Gastrocnemius medialis (tissue), 4 donors: ENCODE data around the gene MMP2. TPM values are rescaled to one million over a fixed set of nuclear protein-coding genes. Genes with fewer than 3 reads are reported as not detected.

Source experiments
- ATAC-seq, 2 donors: fragments of 150-250 bp; one replicate each; pipeline ENCODE4 v1.9.1; 2016
- DNase-seq, 2 donors: peaks; one replicate each; pipeline ENCODE4 v3.0.0-alpha.2; 2019
- H3K27ac ChIP-seq, 4 donors: fragments of 200-600 bp; sonication (generic); 1 replicate in 1 of 4; 2 replicates in 3 of 4; pipeline ENCODE4 v1.5.1; 2016 to 2018; ENCODE audit warnings: mild to moderate bottlenecking in 2 of 4, moderate library complexity in 1 of 4
- H3K27me3 ChIP-seq, 3 donors: fragments of 200-600 bp; sonication (generic) in 2 of 3; 1 replicate in 1 of 3; 2 replicates in 2 of 3; pipeline versions ENCODE4 v1.5.1 to v1.6.0; 2016 to 2019; ENCODE audit warnings: mild to moderate bottlenecking in 1 of 3, moderate library complexity in 1 of 3
- H3K36me3 ChIP-seq, 2 donors: fragments of 200-600 bp; sonication (generic) in 1 of 2; one replicate each; pipeline ENCODE4 v1.5.1; 2017 to 2018
- H3K4me1 ChIP-seq, 2 donors: fragments of 200-600 bp; sonication (generic) in 1 of 2; one replicate each; pipeline ENCODE4 v1.5.1; 2016 to 2017; ENCODE audit warnings: mild to moderate bottlenecking in 2 of 2
- H3K4me3 ChIP-seq, 4 donors: fragments of 200-600 bp; sonication (generic) in 3 of 4; 1 replicate in 1 of 4; 2 replicates in 3 of 4; pipeline ENCODE4 v1.5.1; 2016 to 2019; ENCODE audit warnings: mild to moderate bottlenecking in 2 of 4
- H3K9me3 ChIP-seq, 3 donors: fragments of 200-600 bp; sonication (generic) in 2 of 3; 1 replicate in 1 of 3; 2 replicates in 2 of 3; pipeline ENCODE4 v1.5.1; 2016 to 2019
- POLR2A ChIP-seq, 2 donors: fragments of 450-650 bp; IDR thresholded peaks; one replicate each; pipeline ENCODE4 v1.6.1; 2017; ENCODE audit warnings: antibody characterized with exemption in 2 of 2, mild to moderate bottlenecking in 2 of 2, moderate library complexity in 2 of 2
- in situ Hi-C, 4 donors: fragments of 200-750 bp; cut with MboI; loops; one replicate each; pipeline versions ENCODE4 v1.15.0 to v1.8.0; 2017; ENCODE audit warnings: low sequenced_read_pairs in 4 of 4
- intact Hi-C: fragments of 100-400 bp; cut with DNase I; formaldehyde crosslinking; loops from one replicate; pipeline ENCODE4 v1.15.1; 2023; ENCODE audit warnings: low total_unique reads
- total RNA-seq, 4 donors: library from RNA; depleted of rRNA; stranded (reverse); fragments of >200 nt; gene quantifications; one replicate each; pipeline versions ENCODE4 v1.1.0 to v1.2.3, GENCODE V29; 2016
- TF ChIP-seq, protein P1 (sequence below), 5 experiments: fragments of 450-650 bp in 3 of 5; fragments of 200-600 bp in 2 of 5; sonication (generic) in 2 of 5; IDR thresholded peaks in 4 of 5; conservative IDR thresholded peaks in 1 of 5; 1 replicate in 4 of 5; 2 replicates in 1 of 5; pipeline ENCODE4 v1.5.1; 2016 to 2019; ENCODE audit warnings: antibody characterized with exemption in 5 of 5, mild to moderate bottlenecking in 3 of 5, moderate library complexity in 3 of 5

The MMP2 gene
- total RNA-seq, 4 donors from 2014 or later, result 26.6 to 119 (median 55.6) TPM

DNA sequence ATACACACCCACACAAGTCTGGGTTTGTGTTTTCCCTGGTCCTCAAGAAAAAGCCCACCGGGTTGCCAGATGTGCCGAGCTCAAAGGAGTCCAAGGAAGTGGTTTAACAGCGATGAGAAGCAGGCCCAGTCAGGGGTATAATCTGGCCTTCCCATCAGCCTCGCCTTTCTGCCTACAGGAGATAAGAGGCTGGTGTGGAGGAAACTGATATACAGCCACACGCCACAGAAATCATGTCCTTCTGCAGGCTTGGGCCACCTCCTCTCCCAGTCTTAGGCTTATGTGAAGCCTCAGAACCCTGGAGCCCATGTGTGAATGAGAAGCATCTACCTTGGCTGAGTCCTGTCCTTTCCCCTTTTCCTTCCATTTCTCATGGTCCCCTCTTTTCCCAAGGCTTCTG lies 43.6 kb upstream of the MMP2 start:
- H3K27me3 ChIP-seq, result no peaks in the 10 kb centered on the region
- H3K9me3 ChIP-seq, result no peaks in the 10 kb centered on the region
- ATAC-seq (no peak), DNase-seq (no peak)
- in situ Hi-C loops, result no loop called here
- H3K27ac ChIP-seq, result no peak overlapping the region
- TF ChIP-seq, protein P1, sequence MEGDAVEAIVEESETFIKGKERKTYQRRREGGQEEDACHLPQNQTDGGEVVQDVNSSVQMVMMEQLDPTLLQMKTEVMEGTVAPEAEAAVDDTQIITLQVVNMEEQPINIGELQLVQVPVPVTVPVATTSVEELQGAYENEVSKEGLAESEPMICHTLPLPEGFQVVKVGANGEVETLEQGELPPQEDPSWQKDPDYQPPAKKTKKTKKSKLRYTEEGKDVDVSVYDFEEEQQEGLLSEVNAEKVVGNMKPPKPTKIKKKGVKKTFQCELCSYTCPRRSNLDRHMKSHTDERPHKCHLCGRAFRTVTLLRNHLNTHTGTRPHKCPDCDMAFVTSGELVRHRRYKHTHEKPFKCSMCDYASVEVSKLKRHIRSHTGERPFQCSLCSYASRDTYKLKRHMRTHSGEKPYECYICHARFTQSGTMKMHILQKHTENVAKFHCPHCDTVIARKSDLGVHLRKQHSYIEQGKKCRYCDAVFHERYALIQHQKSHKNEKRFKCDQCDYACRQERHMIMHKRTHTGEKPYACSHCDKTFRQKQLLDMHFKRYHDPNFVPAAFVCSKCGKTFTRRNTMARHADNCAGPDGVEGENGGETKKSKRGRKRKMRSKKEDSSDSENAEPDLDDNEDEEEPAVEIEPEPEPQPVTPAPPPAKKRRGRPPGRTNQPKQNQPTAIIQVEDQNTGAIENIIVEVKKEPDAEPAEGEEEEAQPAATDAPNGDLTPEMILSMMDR (IDR thresholded peaks at IDR 0.05 in 4 of 5, conservative IDR thresholded peaks at IDR 0.05 in 1 of 5), result no peak
- TF ChIP-seq POLR2A (IDR thresholded peaks at IDR 0.05), result no peak
- intact Hi-C loops, result no loop called here
- no peak overlapping the region for H3K4me3 ChIP-seq
- no peaks in the 10 kb centered on the region for H3K36me3 ChIP-seq
- peaks cover 4% of the 10 kb centered on the region in 2 donors for H3K4me1 ChIP-seq

DNA sequence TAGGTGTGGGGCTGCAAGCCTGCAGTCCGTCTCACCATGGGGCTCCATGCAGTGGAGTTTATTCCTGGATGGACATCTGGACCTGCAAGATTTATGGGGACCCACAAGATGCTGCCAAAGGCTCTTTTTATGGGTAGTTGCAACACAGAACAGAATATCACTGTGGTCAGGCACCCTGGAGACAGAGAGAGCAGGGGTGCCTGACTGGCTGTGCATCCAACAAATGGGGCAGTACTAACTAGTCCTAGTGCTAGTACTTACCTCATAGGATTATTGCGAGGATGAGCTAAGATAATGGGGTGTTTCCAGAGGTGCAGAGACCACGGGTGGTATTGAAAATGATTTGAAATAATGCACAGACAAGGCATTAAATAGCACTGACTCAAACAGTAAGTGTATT lies 42.4 kb upstream of the MMP2 start:
- Histone ChIP-seq H3K27me3 (no peaks in the 10 kb centered on the region), H3K27ac (peak overlapping the region; percentile 18 to 63 (median 50)), H3K4me3 (no peak overlapping the region), H3K36me3 (no peaks in the 10 kb centered on the region), H3K4me1 (peaks cover 4% of the 10 kb centered on the region in 2 donors), H3K9me3 (no peaks in the 10 kb centered on the region)
- DNase-seq (peak in 1 of 2 donors; percentile 16), ATAC-seq (no peak)
- intact Hi-C loops (no loop called here), in situ Hi-C loops (no loop called here)
- TF ChIP-seq, protein P1 (IDR thresholded peaks at IDR 0.05 in 4 of 5, conservative IDR thresholded peaks at IDR 0.05 in 1 of 5), result no peak
- no peak for TF ChIP-seq POLR2A (IDR thresholded peaks at IDR 0.05)

DNA sequence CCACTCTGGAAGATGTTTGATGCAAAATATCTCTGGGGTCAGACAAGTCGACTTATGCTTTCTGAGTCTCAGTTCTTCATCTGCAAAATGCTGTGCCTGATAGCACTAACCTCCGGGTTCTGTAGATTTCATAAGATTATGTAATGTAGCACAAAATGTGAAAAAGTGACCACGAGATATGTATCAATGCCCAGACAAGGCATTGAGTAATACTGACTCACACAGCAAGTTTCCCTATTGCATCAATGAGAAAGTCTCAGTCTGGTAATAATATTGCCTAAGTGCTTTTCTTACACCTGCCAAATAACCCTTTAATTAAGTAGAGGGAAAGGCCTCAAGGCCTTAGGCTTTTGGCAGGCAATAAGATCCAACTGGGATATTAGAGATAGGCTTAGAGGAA lies 41.4 kb upstream of the MMP2 start:
- peak; percentile 78 to 80 for ATAC-seq
- in situ Hi-C loops, result no loop called here
- no peaks in the 10 kb centered on the region for H3K36me3 ChIP-seq
- H3K4me3 ChIP-seq, result no peak overlapping the region
- intact Hi-C loops, result no loop called here
- DNase-seq, result no peak
- no peaks in the 10 kb centered on the region for H3K9me3 ChIP-seq
- no peaks in the 10 kb centered on the region for H3K27me3 ChIP-seq
- TF ChIP-seq, protein P1 (IDR thresholded peaks at IDR 0.05 in 4 of 5, conservative IDR thresholded peaks at IDR 0.05 in 1 of 5), result no peak
- no peak for TF ChIP-seq POLR2A (IDR thresholded peaks at IDR 0.05)
- peak overlapping the region; percentile 18 to 63 (median 50) for H3K27ac ChIP-seq
- H3K4me1 ChIP-seq, result peaks cover 4% of the 10 kb centered on the region in 2 donors

DNA sequence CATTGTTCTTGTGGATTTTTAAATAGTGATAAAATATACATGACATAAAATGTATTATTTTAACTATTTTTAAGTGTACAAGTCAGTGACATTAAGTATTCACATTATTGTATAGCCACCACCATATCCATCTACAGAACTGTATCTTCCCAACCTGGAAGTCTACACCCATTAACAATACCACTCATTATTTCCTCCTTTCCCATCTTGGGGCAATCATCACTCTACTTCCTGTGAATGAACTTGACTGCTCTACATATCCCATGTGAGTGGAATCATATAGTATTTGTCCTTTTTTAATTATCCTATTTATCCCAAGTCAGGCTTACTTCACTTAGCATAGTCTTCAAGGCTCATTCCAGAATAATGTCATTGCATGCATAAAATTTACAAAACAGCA lies 40.7 kb upstream of the MMP2 start:
- no peak for TF ChIP-seq POLR2A (IDR thresholded peaks at IDR 0.05)
- TF ChIP-seq, protein P1 (IDR thresholded peaks at IDR 0.05 in 4 of 5, conservative IDR thresholded peaks at IDR 0.05 in 1 of 5), result no peak
- DNase-seq, result no peak
- Histone ChIP-seq H3K27ac (peak overlapping the region in 3 of 4 donors; percentile 48 to 63 (median 53)), H3K4me1 (peaks cover 0 to 4% of the 10 kb centered on the region in 2 donors), H3K36me3 (no peaks in the 10 kb centered on the region), H3K27me3 (no peaks in the 10 kb centered on the region), H3K4me3 (no peak overlapping the region), H3K9me3 (no peaks in the 10 kb centered on the region)
- ATAC-seq, result no peak
- in situ Hi-C loops, result no loop called here
- intact Hi-C loops, result no loop called here

DNA sequence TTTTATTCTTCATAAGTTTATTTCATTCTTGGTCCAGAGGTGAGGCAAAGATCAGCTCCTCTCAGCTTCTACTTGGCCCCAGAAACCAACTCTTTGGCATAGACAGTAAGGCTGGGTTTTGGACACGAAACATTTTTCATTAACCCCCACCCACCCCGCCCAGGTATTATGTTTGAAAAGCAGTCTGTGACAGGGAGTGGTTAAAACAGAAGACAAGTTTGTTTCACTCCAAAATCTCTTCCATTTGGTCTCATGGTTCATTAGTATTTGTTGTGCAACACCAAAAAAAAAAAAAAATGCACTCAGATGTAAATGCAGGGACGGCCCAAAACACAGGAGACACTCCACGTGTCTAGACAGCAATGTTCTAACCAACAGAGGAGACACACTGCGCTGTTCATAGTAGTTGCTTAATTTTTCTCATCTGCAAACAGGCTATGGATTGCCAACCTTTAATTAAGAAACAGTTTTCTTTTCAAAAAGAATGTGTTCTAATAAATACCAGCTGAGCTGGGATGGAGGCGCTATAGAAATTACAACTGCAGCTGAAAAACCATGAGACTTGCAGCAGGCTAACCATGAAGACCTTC lies 39.8 kb upstream of the MMP2 start:
- DNase-seq (peak in 1 of 2 donors; percentile 47), ATAC-seq (peak; percentile 56 to 61)
- intact Hi-C loops, result no loop called here
- Histone ChIP-seq H3K4me3 (no peak overlapping the region), H3K4me1 (peaks cover 0 to 4% of the 10 kb centered on the region in 2 donors), H3K27me3 (no peaks in the 10 kb centered on the region), H3K9me3 (no peaks in the 10 kb centered on the region), H3K27ac (peak overlapping the region in 3 of 4 donors; percentile 53 to 63 (median 53)), H3K36me3 (no peaks in the 10 kb centered on the region)
- TF ChIP-seq, protein P1 (IDR thresholded peaks at IDR 0.05 in 4 of 5, conservative IDR thresholded peaks at IDR 0.05 in 1 of 5), result no peak
- TF ChIP-seq POLR2A (IDR thresholded peaks at IDR 0.05), result no peak
- in situ Hi-C loops, result no loop called here
